PC-9 (cell line): ENCODE results near the gene LGALS9B. TPM values are rescaled to one million over a fixed set of nuclear protein-coding genes. Genes with fewer than 3 reads are reported as not detected.
"Not testable (repeated sequence)": the region's sequence is repeated elsewhere in the genome, so short reads cannot be mapped to it uniquely, and the experiment has no call there.

Experiments
- Bru-seq: library from RNA; stranded (reverse); fragments of 400-500 nt; gene quantifications from one replicate; lab custom pipeline; 2021; lab: Mats Ljungman, UMichigan
- BruChase-seq, 2 experiments: library from RNA; stranded (reverse); fragments of 400-500 nt; gene quantifications; one replicate each; lab custom pipeline; 2021; lab: Mats Ljungman, UMichigan
- BruUV-seq: library from RNA; stranded (reverse); fragments of 400-500 nt; replicated peaks from 2 replicates; lab custom pipeline; 2021; lab: Mats Ljungman, UMichigan
- CTCF ChIA-PET: fragments of 300-600 bp; sonication (Branson Sonifier 250); formaldehyde crosslinking; loops from one replicate; lab custom pipeline; 2022; ENCODE audit warnings: antibody characterized with exemption; lab: Charles Lee
- POLR2A ChIA-PET: fragments of 300-600 bp; sonication (Branson Sonifier 250); formaldehyde crosslinking; loops from one replicate; lab custom pipeline; 2022; ENCODE audit warnings: antibody characterized with exemption; ENCODE audit not compliant: unreplicated experiment; lab: Charles Lee
- DNase-seq, 2 experiments: peaks; one replicate each; pipeline versions ENCODE4 v3.0.0 to v3.0.0-alpha.2; 2015 to 2022; ENCODE audit warnings: mixed read lengths in 1 of 2
- H2AFZ ChIP-seq: fragments of 200-600 bp; sonication (generic); 2 replicates; pipeline ENCODE4 v1.8.1; 2017; ENCODE audit warnings: antibody characterized with exemption
- H3F3A ChIP-seq: fragments of 200-600 bp; sonication (generic); 2 replicates; pipeline ENCODE4 v1.8.1; 2017; ENCODE audit warnings: antibody characterized with exemption, mild to moderate bottlenecking, low read depth; ENCODE audit not compliant: insufficient read depth
- H3K27ac ChIP-seq: fragments of 200-600 bp; sonication (generic); 2 replicates; pipeline ENCODE4 v1.6.1; 2016; ENCODE audit warnings: mixed run types
- H3K27me3 ChIP-seq: fragments of 200-600 bp; sonication (generic); 2 replicates; pipeline ENCODE4 v1.6.1; 2016; ENCODE audit warnings: low read depth, mixed run types; ENCODE audit not compliant: insufficient read depth
- H3K36me3 ChIP-seq: fragments of 200-600 bp; sonication (generic); 2 replicates; pipeline ENCODE4 v1.6.1; 2016; ENCODE audit warnings: low read depth, mixed run types
- H3K4me1 ChIP-seq: fragments of 200-600 bp; sonication (generic); replicated peaks from 2 replicates; pipeline ENCODE4 v1.6.1; 2016; ENCODE audit warnings: mixed run types; ENCODE audit not compliant: insufficient read depth
- H3K4me2 ChIP-seq: fragments of 200-600 bp; sonication (generic); 2 replicates; pipeline ENCODE4 v1.6.1; 2017; ENCODE audit warnings: mixed run types
- H3K4me3 ChIP-seq: fragments of 200-600 bp; sonication (generic); 2 replicates; pipeline ENCODE4 v1.6.1; 2016; ENCODE audit warnings: mixed run types
- H3K79me2 ChIP-seq: fragments of 200-600 bp; sonication (generic); 2 replicates; pipeline ENCODE4 v1.6.1; 2017; ENCODE audit warnings: low read depth, mixed run types
- H3K9me2 ChIP-seq: fragments of 200-600 bp; sonication (generic); 2 replicates; pipeline ENCODE4 v1.8.1; 2017; ENCODE audit warnings: mild to moderate bottlenecking; ENCODE audit not compliant: insufficient read depth
- H3K9me3 ChIP-seq: fragments of 200-600 bp; sonication (generic); 2 replicates; pipeline ENCODE4 v1.8.1; 2016; ENCODE audit warnings: low read depth; ENCODE audit not compliant: insufficient read depth
- H4K20me1 ChIP-seq: fragments of 200-600 bp; sonication (generic); 2 replicates; pipeline ENCODE4 v1.8.1; 2017; ENCODE audit not compliant: insufficient read depth
- intact Hi-C: fragments of 100-400 bp; cut with micrococcal nuclease; formaldehyde crosslinking; loops from one replicate; pipeline ENCODE4 v1.10.0; 2022; ENCODE audit not compliant: unreplicated experiment
- long read RNA-seq: library from polyadenylated mRNA; stranded (forward); transcript quantifications from one replicate; pipeline ENCODE4 v2.0.0, GENCODE V29; 2022
- total RNA-seq: library from RNA; stranded (reverse); gene quantifications from 2 replicates; pipeline ENCODE4 v1.2.3, GENCODE V29; 2021

The LGALS9B gene
- 6.5 and 9.8 TPM in 2 replicates for total RNA-seq
- Bru-seq, nascent RNA: percentile 42 among the genes with signal in this experiment
- BruChase-seq, experiment 1, labeled RNA remaining after a 2-hour chase: percentile 36 among the genes with signal in this experiment
- BruChase-seq, experiment 2, labeled RNA remaining after a 6-hour chase: percentile 43 among the genes with signal in this experiment
- long read RNA-seq, partial matches to known transcripts: 0 of 10 reads
- long read RNA-seq, other reads (novel, unspliced or antisense): 3 of 10 reads

DNA sequence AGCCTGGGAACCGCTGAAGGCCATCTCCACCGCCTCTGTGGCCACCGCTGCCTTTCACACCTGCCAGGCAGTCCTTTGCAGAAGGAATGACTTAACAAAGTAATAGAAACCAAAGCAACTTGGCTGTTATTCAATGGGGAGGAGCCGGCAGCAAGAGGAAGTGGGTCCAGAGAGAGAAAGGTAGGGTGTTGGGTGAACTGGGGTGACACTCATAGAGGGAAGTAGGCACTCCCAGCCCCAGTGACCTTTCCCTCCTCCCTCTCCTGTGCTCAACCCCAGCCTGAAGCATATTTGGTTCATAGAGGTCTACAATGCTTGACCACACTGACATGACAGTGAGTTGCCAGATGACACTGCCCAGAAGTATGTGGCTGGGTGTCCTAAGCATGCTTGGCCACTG, at the start of gene LGALS9B:
Gene LGALS9B (minus strand): TSS at position 93 of the 400 bp plus-strand sequence. CDS start 69 bp downstream, at position 24.
- intact Hi-C loops, H4K20me1 ChIP-seq, H3K79me2 ChIP-seq, H3F3A ChIP-seq, H3K27me3 ChIP-seq, CTCF ChIA-PET, POLR2A ChIA-PET, H3K36me3 ChIP-seq, H3K4me3 ChIP-seq, BruUV-seq, H3K9me3 ChIP-seq, H2AFZ ChIP-seq, H3K9me2 ChIP-seq: not testable (repeated sequence)
- Histone ChIP-seq H3K4me2 (peak within 1 kb of the TSS; percentile 62), H3K27ac (peak within 1 kb of the TSS; percentile 71), H3K4me1 (peaks cover 15% of the 10 kb centered on the region)
- DNase-seq: peak in 1 of 2 experiments; percentile 72

DNA sequence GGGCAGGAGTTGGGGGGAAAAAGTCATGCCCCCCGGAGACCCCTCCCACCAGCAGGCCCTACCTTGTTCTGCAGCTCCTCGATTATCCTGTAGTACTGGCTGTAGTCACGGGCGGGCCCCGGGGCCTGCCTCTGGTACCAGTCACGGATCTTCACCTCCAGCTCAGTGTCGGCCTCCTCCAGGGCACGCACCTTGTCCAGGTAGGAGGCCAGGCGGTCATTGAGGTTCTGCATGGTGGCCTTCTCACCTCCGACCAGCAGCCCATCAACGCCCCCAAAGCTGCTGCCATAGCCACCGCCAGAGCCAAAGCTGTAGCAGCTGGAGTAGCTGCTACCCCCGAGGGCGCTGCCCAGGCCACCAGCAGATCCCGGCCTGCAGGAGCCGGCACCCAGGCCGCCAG, 49.6 kb upstream of the LGALS9B start:
- H3K4me3 ChIP-seq, H3F3A ChIP-seq, H3K4me1 ChIP-seq, H3K9me2 ChIP-seq, H3K4me2 ChIP-seq, H4K20me1 ChIP-seq, intact Hi-C loops, H3K9me3 ChIP-seq, H3K27me3 ChIP-seq, BruUV-seq, POLR2A ChIA-PET, H3K36me3 ChIP-seq, H2AFZ ChIP-seq, H3K27ac ChIP-seq, DNase-seq, H3K79me2 ChIP-seq, CTCF ChIA-PET: not testable (repeated sequence)

GRCh38 chr17:20515099-20515498, 47.8 kb upstream of the LGALS9B start:
- DNase-seq, H2AFZ ChIP-seq, H3K4me2 ChIP-seq, H3K9me3 ChIP-seq, intact Hi-C loops, H3F3A ChIP-seq, BruUV-seq, H3K27ac ChIP-seq, POLR2A ChIA-PET, H3K9me2 ChIP-seq, H3K79me2 ChIP-seq, H4K20me1 ChIP-seq, H3K27me3 ChIP-seq, CTCF ChIA-PET, H3K4me1 ChIP-seq, H3K4me3 ChIP-seq, H3K36me3 ChIP-seq: not testable (repeated sequence)

GRCh38 chr17:20513539-20513938, 46.2 kb upstream of the LGALS9B start:
- H4K20me1 ChIP-seq, H2AFZ ChIP-seq, BruUV-seq, H3K79me2 ChIP-seq, H3F3A ChIP-seq, H3K27me3 ChIP-seq, H3K4me2 ChIP-seq, DNase-seq, POLR2A ChIA-PET, H3K9me3 ChIP-seq, H3K4me1 ChIP-seq, intact Hi-C loops, H3K36me3 ChIP-seq, CTCF ChIA-PET, H3K9me2 ChIP-seq, H3K27ac ChIP-seq, H3K4me3 ChIP-seq: not testable (repeated sequence)

- H3K4me2 ChIP-seq, H3F3A ChIP-seq, H3K79me2 ChIP-seq, BruUV-seq, H3K9me2 ChIP-seq, CTCF ChIA-PET, H3K4me1 ChIP-seq, H2AFZ ChIP-seq, H3K27ac ChIP-seq, H3K9me3 ChIP-seq, intact Hi-C loops, H3K27me3 ChIP-seq, H4K20me1 ChIP-seq, H3K36me3 ChIP-seq, DNase-seq, H3K4me3 ChIP-seq, POLR2A ChIA-PET: not testable (repeated sequence)
Measured at GRCh38 chr17:20512378-20512777, 45.0 kb upstream of the LGALS9B start.

GRCh38 chr17:20511778-20512177, 44.4 kb upstream of the LGALS9B start:
- H3K36me3 ChIP-seq, H3K4me1 ChIP-seq, H3K27ac ChIP-seq, H3K9me2 ChIP-seq, H3K4me2 ChIP-seq, intact Hi-C loops, H3K4me3 ChIP-seq, H3K9me3 ChIP-seq, POLR2A ChIA-PET, H3K79me2 ChIP-seq, H3K27me3 ChIP-seq, BruUV-seq, H3F3A ChIP-seq, H2AFZ ChIP-seq, DNase-seq, CTCF ChIA-PET, H4K20me1 ChIP-seq: not testable (repeated sequence)

GRCh38 chr17:20505333-20505732, 38.0 kb upstream of the LGALS9B start:
- H3K79me2 ChIP-seq, H3K9me3 ChIP-seq, H3K36me3 ChIP-seq, CTCF ChIA-PET, H3F3A ChIP-seq, H3K4me2 ChIP-seq, H3K4me1 ChIP-seq, DNase-seq, H3K27ac ChIP-seq, H3K4me3 ChIP-seq, intact Hi-C loops, H4K20me1 ChIP-seq, H2AFZ ChIP-seq, BruUV-seq, H3K9me2 ChIP-seq, POLR2A ChIA-PET, H3K27me3 ChIP-seq: not testable (repeated sequence)
